Loucy (cell line): ENCODE measurements around the gene TRIB2.

Source experiments
- H2AFZ ChIP-seq: fragments of 200-600 bp; sonication (generic); 2 replicates; pipeline ENCODE4 v1.6.0; 2016; ENCODE audit warnings: antibody characterized with exemption, mild to moderate bottlenecking, low read length, moderate library complexity
- H3F3A ChIP-seq: fragments of 200-600 bp; 2 replicates; pipeline ENCODE4 v1.6.0; 2016; ENCODE audit warnings: antibody characterized with exemption, low read depth, mild to moderate bottlenecking
- H3K27me3 ChIP-seq: fragments of 200-600 bp; sonication (generic); 2 replicates; pipeline ENCODE4 v1.6.1; 2014; ENCODE audit warnings: low read length, mild to moderate bottlenecking; ENCODE audit not compliant: insufficient read depth, poor library complexity, severe bottlenecking
- H3K36me3 ChIP-seq: fragments of 200-600 bp; sonication (generic); 2 replicates; pipeline ENCODE4 v1.6.1; 2016; ENCODE audit warnings: low read length; ENCODE audit not compliant: insufficient read depth
- H3K4me1 ChIP-seq: fragments of 200-600 bp; sonication (generic); 2 replicates; pipeline ENCODE4 v1.5.1; 2014; ENCODE audit warnings: low read length, mild to moderate bottlenecking; ENCODE audit not compliant: insufficient read depth, poor library complexity, severe bottlenecking
- H3K4me2 ChIP-seq: fragments of 200-600 bp; sonication (generic); 2 replicates; pipeline ENCODE4 v1.6.0; 2014; ENCODE audit warnings: antibody characterized with exemption, low read length, low read depth, mild to moderate bottlenecking; ENCODE audit not compliant: poor library complexity, severe bottlenecking
- H3K4me3 ChIP-seq: fragments of 200-600 bp; sonication (generic); 2 replicates; pipeline ENCODE4 v1.5.1; 2014; ENCODE audit warnings: low read length, mild to moderate bottlenecking, mixed read lengths; ENCODE audit not compliant: poor library complexity, severe bottlenecking
- H3K79me2 ChIP-seq: fragments of 200-600 bp; sonication (generic); 2 replicates; pipeline ENCODE4 v1.6.1; 2014; ENCODE audit warnings: low read length; ENCODE audit not compliant: insufficient read depth
- H3K9ac ChIP-seq: fragments of 200-600 bp; sonication (generic); 2 replicates; pipeline ENCODE4 v1.6.0; 2014; ENCODE audit warnings: mild to moderate bottlenecking, low read depth, low read length, moderate library complexity; ENCODE audit not compliant: poor library complexity, severe bottlenecking
- H3K9me2 ChIP-seq: fragments of 200-600 bp; sonication (generic); replicated peaks from 2 replicates; pipeline ENCODE4 v1.6.1; 2016; ENCODE audit warnings: low read depth, low read length, mixed read lengths
- H3K9me3 ChIP-seq: fragments of 200-600 bp; sonication (generic); 2 replicates; pipeline ENCODE4 v1.6.1; 2014; ENCODE audit warnings: mild to moderate bottlenecking, antibody characterized with exemption, low read length, low read depth; ENCODE audit not compliant: insufficient read depth
- H4K20me1 ChIP-seq: fragments of 200-600 bp; sonication (generic); 2 replicates; pipeline ENCODE4 v1.6.0; 2014; ENCODE audit warnings: antibody characterized with exemption, low read length, mild to moderate bottlenecking; ENCODE audit not compliant: insufficient read depth, poor library complexity, severe bottlenecking
- EZH2phosphoT487 ChIP-seq: fragments of 200-600 bp; IDR thresholded peaks from 2 replicates; pipeline ENCODE4 v1.6.1; 2018; ENCODE audit warnings: antibody characterized with exemption, mild to moderate bottlenecking, moderate library complexity, borderline replicate concordance
- TF ChIP-seq, protein P1 (sequence below): fragments of 200-600 bp; sonication (generic); conservative IDR thresholded peaks from 2 replicates; pipeline ENCODE4 v1.5.1; 2014; ENCODE audit warnings: mild to moderate bottlenecking, antibody characterized with exemption, low read length

TRIB2 gene

GRCh38 chr2:12705230-12705629 is 11.5 kb upstream of the TRIB2 start:
- TF ChIP-seq, protein P1, sequence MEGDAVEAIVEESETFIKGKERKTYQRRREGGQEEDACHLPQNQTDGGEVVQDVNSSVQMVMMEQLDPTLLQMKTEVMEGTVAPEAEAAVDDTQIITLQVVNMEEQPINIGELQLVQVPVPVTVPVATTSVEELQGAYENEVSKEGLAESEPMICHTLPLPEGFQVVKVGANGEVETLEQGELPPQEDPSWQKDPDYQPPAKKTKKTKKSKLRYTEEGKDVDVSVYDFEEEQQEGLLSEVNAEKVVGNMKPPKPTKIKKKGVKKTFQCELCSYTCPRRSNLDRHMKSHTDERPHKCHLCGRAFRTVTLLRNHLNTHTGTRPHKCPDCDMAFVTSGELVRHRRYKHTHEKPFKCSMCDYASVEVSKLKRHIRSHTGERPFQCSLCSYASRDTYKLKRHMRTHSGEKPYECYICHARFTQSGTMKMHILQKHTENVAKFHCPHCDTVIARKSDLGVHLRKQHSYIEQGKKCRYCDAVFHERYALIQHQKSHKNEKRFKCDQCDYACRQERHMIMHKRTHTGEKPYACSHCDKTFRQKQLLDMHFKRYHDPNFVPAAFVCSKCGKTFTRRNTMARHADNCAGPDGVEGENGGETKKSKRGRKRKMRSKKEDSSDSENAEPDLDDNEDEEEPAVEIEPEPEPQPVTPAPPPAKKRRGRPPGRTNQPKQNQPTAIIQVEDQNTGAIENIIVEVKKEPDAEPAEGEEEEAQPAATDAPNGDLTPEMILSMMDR, result no peak
- TF ChIP-seq EZH2phosphoT487, result no peak
- H3K9me3 ChIP-seq, result no peaks in the 10 kb centered on the region; the same call in 1 of the 2 replicates
- peak overlapping the region; percentile 10 for H3K4me2 ChIP-seq
- H2AFZ ChIP-seq, result no peak overlapping the region
- H3K4me3 ChIP-seq, result no peak overlapping the region
- no peaks in the 10 kb centered on the region for H3K79me2 ChIP-seq
- H3K9ac ChIP-seq, result peak overlapping the region; percentile 7
- no peaks in the 10 kb centered on the region for H3K9me2 ChIP-seq
- H3F3A ChIP-seq, result peaks cover 10% of the 10 kb centered on the region; the same call in 1 of the 2 replicates
- H4K20me1 ChIP-seq, result no peaks in the 10 kb centered on the region
- H3K4me1 ChIP-seq, result peaks cover 45% of the 10 kb centered on the region
- no peaks in the 10 kb centered on the region for H3K36me3 ChIP-seq
- H3K27me3 ChIP-seq, result no peaks in the 10 kb centered on the region

DNA sequence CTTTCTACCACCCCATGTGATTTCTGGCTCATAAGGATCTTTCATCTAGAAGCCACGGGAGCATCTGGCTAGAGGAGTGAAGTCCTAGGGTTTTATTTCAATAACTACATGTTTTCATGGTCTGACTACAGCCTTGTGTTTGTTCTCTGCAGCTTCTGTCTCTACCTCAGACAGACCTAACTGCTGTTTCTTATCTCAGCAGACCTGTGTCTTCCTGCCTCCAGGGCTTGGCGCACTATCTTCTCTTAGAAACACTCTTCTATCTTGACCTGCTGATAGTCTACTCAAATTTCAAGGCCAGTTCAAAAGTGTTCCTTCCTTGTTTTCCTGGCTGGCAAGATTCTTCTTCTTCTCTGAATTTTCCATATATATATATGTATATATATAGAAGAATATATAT is 11.0 kb upstream of the TRIB2 start:
- no peak overlapping the region for H2AFZ ChIP-seq
- no peaks in the 10 kb centered on the region for H3K9me2 ChIP-seq
- H4K20me1 ChIP-seq, result no peaks in the 10 kb centered on the region
- no peak for TF ChIP-seq EZH2phosphoT487
- TF ChIP-seq, protein P1, result no peak
- H3K36me3 ChIP-seq, result no peaks in the 10 kb centered on the region
- no peaks in the 10 kb centered on the region; the same call in 1 of the 2 replicates for H3K9me3 ChIP-seq
- H3K27me3 ChIP-seq, result no peaks in the 10 kb centered on the region
- H3K4me3 ChIP-seq, result no peak overlapping the region
- peaks cover 10% of the 10 kb centered on the region; the same call in 1 of the 2 replicates for H3F3A ChIP-seq
- peak overlapping the region; percentile 7 for H3K9ac ChIP-seq
- peak overlapping the region; percentile 10 for H3K4me2 ChIP-seq
- no peaks in the 10 kb centered on the region for H3K79me2 ChIP-seq
- peaks cover 50% of the 10 kb centered on the region for H3K4me1 ChIP-seq

DNA sequence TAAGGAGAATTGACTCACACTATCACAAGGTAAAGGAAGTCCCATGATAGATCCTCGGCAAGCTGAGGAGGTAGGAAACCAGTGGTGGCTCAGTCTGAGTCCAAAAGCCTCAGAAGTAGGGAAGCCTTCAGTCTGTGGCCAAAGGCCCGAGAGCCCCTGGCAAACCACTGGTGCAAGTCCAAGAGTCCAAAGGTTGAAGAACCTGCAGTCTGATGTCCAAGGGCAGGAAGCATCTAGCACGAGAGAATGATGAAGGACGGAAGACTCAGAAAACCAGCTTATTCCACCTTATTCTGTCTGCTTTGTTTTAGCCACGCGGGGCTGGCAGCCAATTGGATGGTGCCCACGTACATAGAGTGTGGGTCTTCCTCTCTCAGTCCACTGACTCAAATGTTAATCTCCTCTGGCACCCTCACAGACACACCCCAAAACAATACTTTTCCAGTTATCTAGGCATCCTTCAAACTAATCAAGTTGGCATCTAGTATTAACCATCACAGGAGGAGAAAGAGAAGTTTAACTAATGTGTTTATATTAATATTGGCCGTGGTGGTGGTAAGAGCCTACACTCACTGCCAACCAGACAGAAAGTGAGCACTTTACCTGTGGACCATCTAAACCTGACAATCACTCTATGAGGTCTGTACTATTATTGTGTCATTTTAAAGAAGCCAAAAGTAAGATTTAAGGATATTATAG is 8.1 kb upstream of the TRIB2 start:
- Histone ChIP-seq H4K20me1 (no peaks in the 10 kb centered on the region), H3K27me3 (no peaks in the 10 kb centered on the region), H3F3A (peaks cover 10% of the 10 kb centered on the region; the same call in 1 of the 2 replicates), H3K4me1 (peaks cover 46% of the 10 kb centered on the region), H3K4me2 (peak overlapping the region; percentile 64), H2AFZ (no peak overlapping the region), H3K9me3 (no peaks in the 10 kb centered on the region; the same call in 1 of the 2 replicates), H3K4me3 (peak overlapping the region; percentile 39), H3K36me3 (no peaks in the 10 kb centered on the region), H3K9me2 (no peaks in the 10 kb centered on the region), H3K79me2 (no peaks in the 10 kb centered on the region), H3K9ac (peak overlapping the region; percentile 25)
- no peak for TF ChIP-seq EZH2phosphoT487
- TF ChIP-seq, protein P1, result no peak
